Gastroesophageal sphincter (tissue), 3 donors: ENCODE results near the gene TCF7L2.

Source experiments
- CTCF ChIP-seq, 4 experiments: fragments of 200-600 bp in 2 of 4; fragments of 450-650 bp in 2 of 4; sonication (generic) in 1 of 4; IDR thresholded peaks; one replicate each; pipeline ENCODE4 v1.5.1; 2017 to 2019; ENCODE audit warnings: antibody characterized with exemption in 4 of 4, mild to moderate bottlenecking in 2 of 4, moderate library complexity in 2 of 4
- POLR2A ChIP-seq, 2 donors: fragments of 450-650 bp; IDR thresholded peaks; one replicate each; pipeline ENCODE4 v1.6.1; 2017; ENCODE audit warnings: antibody characterized with exemption in 2 of 2, mild to moderate bottlenecking in 2 of 2, moderate library complexity in 1 of 2

DNA sequence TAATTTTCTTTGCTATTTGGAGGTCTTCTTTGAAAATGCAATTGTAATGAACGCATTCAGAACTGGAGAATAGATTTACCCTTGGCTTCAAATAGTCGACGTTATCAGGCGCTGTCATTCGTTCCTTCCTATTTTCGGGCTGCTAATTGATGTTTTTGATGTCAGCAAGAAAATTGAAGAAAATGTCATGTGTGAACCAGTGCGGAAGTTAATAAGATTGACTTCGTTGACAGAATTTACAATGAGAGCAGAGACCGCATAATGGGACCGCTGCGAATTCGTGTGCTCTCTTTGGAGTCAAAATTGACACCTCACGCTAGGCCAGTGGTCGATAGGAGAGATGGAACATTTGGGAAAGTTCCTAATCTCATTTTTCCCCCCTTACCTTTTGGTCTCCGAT is 168.8 kb downstream of the TCF7L2 start:
- no peak for TF ChIP-seq POLR2A (IDR thresholded peaks at IDR 0.05)
- TF ChIP-seq CTCF (IDR thresholded peaks at IDR 0.05), result no peak
